ENCODE results near the gene CTNND1.
A peak's percentile ranks its signal among the peaks of the same experiment; 100 is the strongest.
"Not testable (repeated sequence)": the region's sequence is repeated elsewhere in the genome, so short reads cannot be mapped to it uniquely, and the experiment has no call there.

Gene CTNND1

DNA sequence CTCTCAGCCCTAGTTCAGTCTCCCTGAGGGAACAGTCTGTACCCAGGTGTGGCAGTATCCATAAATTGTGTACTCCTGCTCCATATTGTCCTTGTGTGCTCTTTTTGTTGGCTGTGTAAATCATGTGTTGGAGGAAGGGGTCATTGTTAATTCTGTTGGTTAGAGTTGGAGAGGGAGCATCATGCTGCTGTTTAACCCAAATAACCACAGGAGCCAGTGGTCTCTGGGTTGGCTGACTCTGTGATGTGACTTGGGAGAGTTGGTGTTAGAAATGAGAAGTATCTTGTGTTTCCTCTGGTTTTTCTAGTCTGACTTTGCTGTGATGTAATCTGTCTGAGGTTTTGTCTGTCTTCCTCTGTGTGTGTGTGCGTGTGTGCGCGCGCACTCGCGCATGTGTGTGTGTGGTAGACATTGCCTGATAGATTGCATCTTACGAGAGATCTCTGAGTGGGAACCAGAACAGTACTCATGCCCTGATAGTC, 30.5 kb downstream of the CTNND1 start:
- DNase-seq = no peak

DNA sequence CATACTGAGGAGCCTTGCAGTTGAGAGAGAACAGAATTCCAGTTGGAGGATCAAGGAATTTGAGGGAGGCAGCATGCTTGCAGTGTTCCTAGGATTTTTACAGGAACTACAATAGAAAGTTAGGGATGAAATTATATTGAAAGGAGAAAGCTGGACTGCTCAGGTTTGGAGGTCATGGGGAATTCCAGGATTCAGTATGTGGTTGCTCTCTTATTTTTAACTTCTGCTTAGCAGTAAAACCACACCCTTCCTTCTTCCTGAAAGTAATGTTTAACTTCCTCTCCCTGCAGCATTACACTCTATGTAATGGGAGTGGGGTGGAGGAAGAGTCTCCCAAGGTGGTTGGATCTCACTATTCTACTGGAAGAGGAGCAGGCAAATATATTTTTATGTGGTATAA, 31.3 kb downstream of the CTNND1 start:
- DNase-seq = no peak

DNA sequence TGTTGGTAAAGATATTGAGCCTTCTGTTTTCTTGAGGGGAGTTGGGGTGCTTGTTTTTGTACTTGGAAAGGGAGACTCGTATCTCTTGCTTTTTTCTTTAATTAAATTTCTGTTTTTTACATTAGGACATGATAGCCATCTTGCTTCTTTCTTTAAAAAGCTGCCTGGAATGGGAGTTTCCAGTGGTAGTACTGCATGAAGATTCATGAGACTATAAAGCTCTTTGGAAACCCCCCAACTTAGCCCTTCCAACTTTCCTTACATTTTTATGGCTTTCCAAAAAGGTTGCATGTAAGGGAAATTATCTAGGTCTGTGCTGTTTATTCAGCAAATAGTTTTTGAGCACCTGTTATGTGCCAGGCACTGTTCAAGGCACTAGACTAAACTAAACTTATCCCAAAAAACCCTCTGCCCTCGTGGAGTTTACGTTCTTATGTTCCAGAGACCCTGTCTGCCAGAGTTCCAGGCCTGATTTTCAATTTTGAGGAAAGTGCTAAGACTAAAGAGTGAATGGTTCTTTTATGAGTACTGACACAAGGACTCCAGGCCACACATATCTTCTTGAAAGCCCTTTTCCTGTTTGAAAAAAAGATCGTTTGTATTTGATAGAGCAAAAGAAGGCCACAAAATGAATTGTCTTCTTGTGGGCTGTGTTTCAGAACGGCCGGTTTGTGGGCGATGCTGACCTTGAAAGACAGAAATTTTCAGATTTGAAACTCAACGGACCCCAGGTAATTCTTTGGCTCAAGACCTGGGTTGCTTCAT, 31.9 kb downstream of the CTNND1 start:
- DNase-seq = no peak

- no peak for DNase-seq
Observed at GRCh38 chr11:57798905-57799559, 37.4 kb downstream of the CTNND1 start.

DNA sequence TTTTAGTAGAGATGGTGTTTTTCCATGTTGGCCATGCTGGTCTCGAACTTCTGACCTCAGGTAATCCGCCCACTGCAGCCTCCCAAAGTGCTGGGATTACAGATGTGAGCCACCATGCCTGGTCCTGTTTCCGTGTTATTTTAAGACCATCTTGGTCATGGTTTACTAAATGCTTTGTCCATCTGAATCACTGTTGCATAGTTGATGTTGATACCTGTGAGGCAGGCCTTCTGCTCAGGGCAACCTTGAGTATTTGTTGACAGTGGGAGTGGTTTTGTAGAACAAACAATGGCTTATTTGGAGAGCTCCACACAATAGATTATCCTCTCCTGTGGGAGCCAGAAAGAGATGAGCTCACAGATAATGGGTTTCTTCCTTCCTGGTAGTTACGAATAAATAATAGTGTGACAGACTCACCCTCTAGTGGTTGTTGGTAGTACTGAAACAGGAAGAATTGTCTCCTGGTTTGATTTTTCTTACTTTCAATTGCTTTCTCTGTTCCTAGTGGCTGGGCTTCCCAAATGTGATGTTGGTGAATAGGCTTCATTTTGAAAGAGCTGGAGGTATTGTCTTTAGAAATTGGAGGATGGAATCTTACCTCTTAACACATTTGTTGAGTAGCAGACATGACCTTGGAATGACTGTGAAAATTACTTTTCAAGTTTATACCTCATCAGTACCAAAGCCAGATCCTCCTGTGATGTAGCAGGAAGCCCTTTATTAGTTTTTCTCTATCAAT, 39.0 kb downstream of the CTNND1 start:
- DNase-seq = peak; percentile 33

GRCh38 chr11:57801183-57801485, 39.5 kb downstream of the CTNND1 start:
- DNase-seq = no peak

DNA sequence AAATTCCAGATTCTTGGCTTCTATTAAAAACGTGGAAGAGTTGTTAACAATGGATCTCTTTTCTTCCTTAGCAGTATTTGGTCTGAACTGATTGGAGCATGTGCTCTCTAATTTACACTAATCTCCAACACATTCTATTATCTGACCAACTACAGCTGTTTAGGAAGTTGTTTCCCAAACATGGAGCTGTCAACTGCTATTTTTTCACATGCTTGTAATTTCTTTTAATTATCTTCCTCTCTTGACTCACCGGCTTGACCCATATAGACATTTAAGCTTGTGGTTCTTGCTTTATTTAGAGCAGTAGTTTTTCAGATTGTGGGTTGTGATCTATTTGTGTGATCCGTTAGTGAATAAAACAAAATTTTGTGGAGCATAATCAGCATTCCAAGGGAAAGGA, 40.8 kb downstream of the CTNND1 start:
- DNase-seq = no peak

GRCh38 chr11:57804466-57804865, 42.9 kb downstream of the CTNND1 start:
- DNase-seq = no peak

- no peak for DNase-seq
Observed at GRCh38 chr11:57805780-57806179, 44.2 kb downstream of the CTNND1 start.

- no peak for DNase-seq
Observed at GRCh38 chr11:57812634-57813033, 51.0 kb downstream of the CTNND1 start.

DNA sequence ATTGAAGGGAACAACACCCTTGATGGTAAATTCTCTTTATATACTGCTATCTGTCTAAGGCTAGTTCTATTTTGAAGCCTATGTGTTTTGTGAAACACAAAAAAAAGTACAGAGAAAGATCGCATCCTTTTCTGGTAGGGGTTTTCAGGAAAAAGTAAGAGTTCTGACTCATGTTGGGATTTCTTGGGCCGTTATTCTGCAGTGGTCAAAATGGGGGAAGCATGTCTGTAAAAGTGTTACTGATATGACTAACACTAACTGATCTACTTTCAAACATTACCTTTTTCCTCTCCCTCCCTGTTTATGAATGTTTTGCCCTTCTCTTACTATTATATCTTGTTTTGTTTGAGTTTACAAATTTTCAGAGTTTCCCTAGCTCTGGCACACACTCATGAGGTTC, 53.9 kb downstream of the CTNND1 start:
- DNase-seq = no peak

- DNase-seq = no peak
Observed at GRCh38 chr11:57815877-57816276, 54.3 kb downstream of the CTNND1 start.

GRCh38 chr11:57818812-57819211, 57.2 kb downstream of the CTNND1 start:
- no peak for DNase-seq

DNA sequence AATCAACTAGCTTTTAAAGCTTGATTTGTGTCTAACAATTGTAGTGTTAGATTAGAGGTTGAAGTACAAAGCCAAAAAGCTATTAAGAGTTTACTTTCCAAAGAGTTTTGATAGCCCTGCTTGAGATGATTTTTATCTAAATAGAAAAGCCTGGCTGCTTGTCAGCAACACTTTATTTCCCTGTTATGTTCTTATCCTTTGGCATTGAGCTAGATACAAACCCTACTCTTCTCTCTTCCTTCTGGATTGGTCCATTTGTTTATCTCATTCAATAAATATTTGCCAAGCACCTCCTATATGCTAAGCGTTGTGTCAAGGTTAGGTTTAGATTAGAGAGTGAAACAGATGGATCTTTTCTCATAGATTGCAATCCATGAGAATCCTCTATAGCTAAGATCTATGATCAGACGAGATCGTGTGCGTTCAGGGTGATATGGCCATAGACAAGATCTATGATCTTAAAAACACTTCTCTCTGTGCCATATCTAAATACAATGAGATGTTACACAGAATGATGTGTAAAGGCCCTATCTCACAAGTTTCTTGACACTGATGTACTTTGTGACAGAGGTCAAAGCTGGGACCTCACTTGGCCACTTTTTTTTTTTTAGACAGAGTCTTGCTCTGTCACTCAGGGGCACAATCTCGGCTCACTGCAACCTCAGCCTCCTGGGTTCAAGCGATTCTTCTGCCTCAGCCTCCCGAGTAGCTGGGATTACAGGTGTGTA, 57.8 kb downstream of the CTNND1 start:
- DNase-seq = no peak

- DNase-seq = no peak
Observed at GRCh38 chr11:57823859-57824258, 62.3 kb downstream of the CTNND1 start.

DNA sequence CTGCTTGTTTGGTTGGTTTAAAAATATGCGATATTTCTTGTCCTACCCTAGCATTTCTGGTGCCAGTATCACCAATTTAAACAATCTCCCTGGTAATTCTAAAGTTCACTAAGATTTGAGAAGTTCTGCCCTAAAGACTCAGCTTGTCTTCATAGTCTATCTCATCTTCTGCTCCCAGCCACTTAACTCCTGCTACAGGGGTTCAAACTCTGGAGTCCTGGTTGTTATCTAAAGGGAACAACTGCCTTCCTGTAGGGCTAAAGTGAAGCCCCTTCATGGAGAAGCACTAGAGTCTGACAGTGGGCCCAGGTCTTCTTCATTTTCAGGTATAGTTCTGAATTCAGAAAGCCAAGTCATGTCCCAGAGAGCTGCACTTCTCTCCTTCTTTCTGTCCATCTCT, 73.2 kb downstream of the CTNND1 start:
- DNase-seq = no peak

GRCh38 chr11:57838609-57839008, 77.0 kb downstream of the CTNND1 start:
- not testable (repeated sequence) for DNase-seq

DNA sequence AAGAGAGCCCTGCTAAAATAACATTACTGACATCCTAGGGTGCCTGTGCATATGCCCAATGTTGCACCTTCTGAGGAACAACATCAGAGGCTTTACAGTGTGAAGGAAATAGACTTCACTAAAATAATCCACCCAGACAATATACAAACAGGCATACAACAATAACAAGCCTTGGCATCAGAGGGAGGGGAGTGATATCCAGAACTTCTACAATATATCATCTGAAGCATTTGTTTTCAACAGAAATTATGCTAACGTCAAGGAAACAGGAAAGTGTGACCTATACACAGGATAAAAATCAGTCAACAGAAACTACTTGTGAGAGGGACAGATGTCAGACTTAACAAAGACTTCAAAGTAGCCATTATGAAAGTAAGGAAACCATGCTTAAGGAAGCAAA, 81.3 kb downstream of the CTNND1 start:
- no peak for DNase-seq

- no peak for DNase-seq
Observed at GRCh38 chr11:57867966-57868365, 106.4 kb downstream of the CTNND1 start.

DNA sequence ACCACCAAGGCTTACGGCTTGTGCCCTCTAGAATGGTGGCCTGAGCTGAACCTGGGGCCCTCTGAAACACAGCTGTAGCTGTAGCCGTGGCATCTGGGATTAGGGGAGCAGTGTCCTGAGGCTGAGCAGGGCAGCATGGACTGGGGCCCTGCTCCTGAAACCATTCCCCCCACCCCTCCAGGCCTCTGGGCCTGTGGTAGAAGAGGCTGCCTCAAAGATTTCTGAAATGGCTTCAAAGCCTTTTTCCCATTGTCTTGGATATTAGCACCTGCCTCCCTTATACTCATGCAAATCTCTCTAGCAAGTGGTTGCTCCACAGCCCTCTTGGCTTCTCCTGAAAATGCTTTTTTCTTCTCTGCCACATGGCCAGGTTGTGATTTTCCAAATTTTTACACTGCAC, 106.9 kb downstream of the CTNND1 start:
- no peak for DNase-seq
